WTC11 (cell line): ENCODE measurements around the gene CMTM6. TPM values are rescaled to one million over a fixed set of nuclear protein-coding genes. Genes with fewer than 3 reads are reported as not detected.
A peak's percentile ranks its signal among the peaks of the same experiment; 100 is the strongest.

Source experiments
- ATAC-seq: fragments of 200-7000 bp; cut with Tn5 transposase; 2 replicates; pipeline ENCODE4 v1.10.0; 2021; ENCODE audit warnings: mild to moderate bottlenecking, moderate library complexity
- CTCF ChIA-PET: fragments of 300-600 bp; sonication (Branson Sonifier 250); formaldehyde crosslinking; loops from one replicate; lab custom pipeline; 2021; ENCODE audit warnings: antibody characterized with exemption; lab: Charles Lee
- POLR2A ChIA-PET: fragments of 350-600 bp; sonication (Branson Sonifier 250); formaldehyde crosslinking; loops from one replicate; lab custom pipeline; 2021; ENCODE audit warnings: antibody characterized with exemption; lab: Charles Lee
- DNase-seq: peaks from one replicate; pipeline ENCODE4 v3.0.0; 2021; ENCODE audit warnings: low spot score
- H3K27ac Mint-ChIP-seq: 2 replicates; pipeline ENCODE4 v1.8.0; 2021; ENCODE audit warnings: mixed read lengths
- H3K27me3 Mint-ChIP-seq: 2 replicates; pipeline ENCODE4 v1.8.0; 2021; ENCODE audit warnings: low read depth, mild to moderate bottlenecking, moderate library complexity, mixed read lengths
- H3K36me3 Mint-ChIP-seq: 2 replicates; pipeline ENCODE4 v1.8.0; 2021; ENCODE audit warnings: mixed read lengths
- H3K4me1 Mint-ChIP-seq: 2 replicates; pipeline ENCODE4 v1.8.0; 2022; ENCODE audit warnings: mixed read lengths
- H3K4me3 Mint-ChIP-seq: 2 replicates; pipeline ENCODE4 v1.8.0; 2021; ENCODE audit warnings: mild to moderate bottlenecking, moderate library complexity, mixed read lengths
- H3K9me3 Mint-ChIP-seq: 2 replicates; pipeline ENCODE4 v1.8.0; 2021; ENCODE audit warnings: mixed read lengths
- ATF2 ChIP-seq: sonication (generic); formaldehyde crosslinking; IDR thresholded peaks from 2 replicates; pipeline ENCODE4 v1.8.1; 2022; ENCODE audit warnings: low read depth, missing genetic modification reagents, borderline replicate concordance
- CDX4 ChIP-seq: fragments of 250-450 bp; sonication (Bioruptor Pico); IDR thresholded peaks from 2 replicates; pipeline ENCODE4 v1.9.0; 2021; ENCODE audit warnings: moderate library complexity, mild to moderate bottlenecking, inconsistent platforms, borderline replicate concordance
- ELF4 ChIP-seq: sonication (generic); formaldehyde crosslinking; IDR thresholded peaks from 2 replicates; pipeline ENCODE4 v1.8.1; 2022; ENCODE audit warnings: low read depth, mild to moderate bottlenecking, moderate library complexity, missing genetic modification reagents
- EMX1 ChIP-seq: fragments of 250-450 bp; sonication (Bioruptor Pico); IDR thresholded peaks from 2 replicates; pipeline ENCODE4 v1.8.0; 2021; ENCODE audit warnings: mild to moderate bottlenecking
- FOXJ3 ChIP-seq: sonication (generic); formaldehyde crosslinking; IDR thresholded peaks from 2 replicates; pipeline ENCODE4 v1.9.0; 2021; ENCODE audit warnings: missing genetic modification reagents, mild to moderate bottlenecking, borderline replicate concordance
- IRF2 ChIP-seq: sonication (generic); formaldehyde crosslinking; IDR thresholded peaks from 2 replicates; pipeline ENCODE4 v1.8.0; 2022; ENCODE audit warnings: low read depth, missing genetic modification reagents, borderline replicate concordance
- JAZF1 ChIP-seq: fragments of 250-450 bp; sonication (Bioruptor Pico); IDR thresholded peaks from 2 replicates; pipeline ENCODE4 v1.9.0; 2021; ENCODE audit warnings: moderate library complexity, mild to moderate bottlenecking, inconsistent platforms
- RELA ChIP-seq: sonication (generic); formaldehyde crosslinking; IDR thresholded peaks from 2 replicates; pipeline ENCODE4 v1.8.1; 2022; ENCODE audit warnings: missing genetic modification reagents, mild to moderate bottlenecking, borderline replicate concordance
- RORB ChIP-seq: fragments of 250-450 bp; sonication (Bioruptor Pico); IDR thresholded peaks from 2 replicates; pipeline ENCODE4 v1.9.0; 2021; ENCODE audit warnings: mild to moderate bottlenecking
- TCF7 ChIP-seq: sonication (generic); formaldehyde crosslinking; IDR thresholded peaks from 2 replicates; pipeline ENCODE4 v1.8.0; 2022; ENCODE audit warnings: mild to moderate bottlenecking, low read depth, missing genetic modification reagents, moderate library complexity
- USF2 ChIP-seq: sonication (generic); formaldehyde crosslinking; IDR thresholded peaks from 2 replicates; pipeline ENCODE4 v1.8.1; 2023; ENCODE audit warnings: mild to moderate bottlenecking, missing genetic modification reagents, moderate library complexity
- ZBTB21 ChIP-seq: sonication (generic); formaldehyde crosslinking; IDR thresholded peaks from 2 replicates; pipeline ENCODE4 v1.8.1; 2023; ENCODE audit warnings: mild to moderate bottlenecking, missing genetic modification reagents, borderline replicate concordance
- ZNF138 ChIP-seq: sonication (generic); formaldehyde crosslinking; conservative IDR thresholded peaks from 2 replicates; pipeline ENCODE4 v1.8.1; 2022; ENCODE audit warnings: mild to moderate bottlenecking, moderate library complexity, missing genetic modification reagents
- ZNF232 ChIP-seq: sonication (generic); formaldehyde crosslinking; IDR thresholded peaks from 2 replicates; pipeline ENCODE4 v1.8.0; 2022; ENCODE audit warnings: mild to moderate bottlenecking, missing genetic modification reagents
- ZNF317 ChIP-seq: sonication (generic); formaldehyde crosslinking; IDR thresholded peaks from 2 replicates; pipeline ENCODE4 v1.8.1; 2023; ENCODE audit warnings: low read depth, mild to moderate bottlenecking, moderate library complexity, missing genetic modification reagents, borderline replicate concordance
- ZNF423 ChIP-seq: fragments of 250-450 bp; sonication (Bioruptor Pico); IDR thresholded peaks from 2 replicates; pipeline ENCODE4 v2.1.2; 2022; ENCODE audit warnings: mild to moderate bottlenecking, moderate library complexity
- ZNF671 ChIP-seq: fragments of 250-450 bp; sonication (Bioruptor Pico); IDR thresholded peaks from 2 replicates; pipeline ENCODE4 v1.8.0; 2021; ENCODE audit warnings: mild to moderate bottlenecking
- total RNA-seq: library from RNA; stranded (reverse); gene quantifications from 3 replicates; pipeline ENCODE4 v1.2.3, GENCODE V29; 2021
- TF ChIP-seq, protein P1 (sequence below): sonication (generic); formaldehyde crosslinking; IDR thresholded peaks from 2 replicates; pipeline ENCODE4 v1.8.0; 2022; ENCODE audit warnings: mild to moderate bottlenecking, missing genetic modification reagents

The CMTM6 gene
- total RNA-seq, 1 experiment from 2014 or later: 42.3 TPM

DNA sequence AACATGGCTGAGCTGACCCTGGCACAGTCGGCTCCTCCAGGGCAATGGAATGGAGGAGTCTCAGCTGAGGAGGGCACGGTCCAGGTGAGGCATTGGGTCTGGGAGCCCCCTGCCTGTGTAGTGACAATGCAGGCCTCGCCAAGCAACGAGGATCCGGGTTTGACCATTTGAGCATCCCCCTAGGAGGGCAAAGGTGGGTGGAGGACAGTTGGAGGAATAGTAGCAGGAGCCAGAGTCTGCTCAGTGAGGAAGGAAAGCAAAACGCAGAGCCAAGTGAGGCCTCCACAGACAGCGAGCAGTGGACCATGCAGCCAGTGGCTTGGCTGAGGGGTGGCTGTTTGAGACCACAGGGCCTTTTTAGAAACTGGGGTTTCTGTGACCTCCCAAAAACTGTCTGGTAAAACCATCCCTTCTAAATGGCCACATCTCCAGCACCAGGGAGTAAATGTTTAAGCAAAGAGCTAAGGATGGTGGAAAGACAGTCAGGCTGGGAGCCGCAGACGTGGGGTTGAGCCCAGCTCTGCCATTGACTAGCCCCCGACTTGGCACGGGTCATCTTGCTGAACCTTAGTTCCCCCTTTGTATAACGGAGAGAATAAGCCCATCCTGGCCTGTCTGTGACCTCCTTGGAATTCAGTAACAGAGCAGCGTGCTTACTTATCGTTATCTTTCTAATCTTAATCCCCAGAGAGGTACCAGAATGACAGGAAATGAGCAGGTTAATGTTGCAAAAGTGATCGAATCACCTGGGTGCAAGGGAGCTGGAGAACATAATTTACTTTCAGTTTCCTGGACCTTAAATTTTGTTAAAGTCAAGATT is 46.8 kb downstream of the CMTM6 start:
- no peaks in the 10 kb centered on the region for H3K27me3 Mint-ChIP-seq
- H3K4me3 Mint-ChIP-seq: no peak overlapping the region
- TF ChIP-seq RELA (no peak), EMX1 (CRISPR knock-in tag) (no peak), ZBTB21 (CRISPR knock-in tag) (no peak), ATF2 (CRISPR knock-in tag) (no peak), ZNF423 (no peak), CDX4 (CRISPR knock-in tag) (no peak), FOXJ3 (CRISPR knock-in tag) (no peak), ZNF232 (CRISPR knock-in tag) (no peak), IRF2 (CRISPR knock-in tag) (no peak), TCF7 (CRISPR knock-in tag) (no peak), ZNF138 (CRISPR knock-in tag) (no peak), ZNF317 (no peak), ELF4 (CRISPR knock-in tag) (no peak)
- CTCF ChIA-PET: interaction anchor here (0.6 to 4.8 kb wide), 5 partner anchors 11 to 81 kb away, joined by 3 to 33 read pairs (median 6); partner anchors contain the start of gene CMTM7
- DNase-seq (no peak), ATAC-seq (no peak)
- H3K4me1 Mint-ChIP-seq: peaks cover 26% of the 10 kb centered on the region
- H3K36me3 Mint-ChIP-seq: peaks cover 5% of the 10 kb centered on the region
- POLR2A ChIA-PET: interaction anchor here (1.1 kb wide), 1 partner anchor 12 kb away, joined by 3 read pairs; no protein-coding TSS in a partner anchor
- H3K9me3 Mint-ChIP-seq: no peaks in the 10 kb centered on the region
- no peak overlapping the region for H3K27ac Mint-ChIP-seq

DNA sequence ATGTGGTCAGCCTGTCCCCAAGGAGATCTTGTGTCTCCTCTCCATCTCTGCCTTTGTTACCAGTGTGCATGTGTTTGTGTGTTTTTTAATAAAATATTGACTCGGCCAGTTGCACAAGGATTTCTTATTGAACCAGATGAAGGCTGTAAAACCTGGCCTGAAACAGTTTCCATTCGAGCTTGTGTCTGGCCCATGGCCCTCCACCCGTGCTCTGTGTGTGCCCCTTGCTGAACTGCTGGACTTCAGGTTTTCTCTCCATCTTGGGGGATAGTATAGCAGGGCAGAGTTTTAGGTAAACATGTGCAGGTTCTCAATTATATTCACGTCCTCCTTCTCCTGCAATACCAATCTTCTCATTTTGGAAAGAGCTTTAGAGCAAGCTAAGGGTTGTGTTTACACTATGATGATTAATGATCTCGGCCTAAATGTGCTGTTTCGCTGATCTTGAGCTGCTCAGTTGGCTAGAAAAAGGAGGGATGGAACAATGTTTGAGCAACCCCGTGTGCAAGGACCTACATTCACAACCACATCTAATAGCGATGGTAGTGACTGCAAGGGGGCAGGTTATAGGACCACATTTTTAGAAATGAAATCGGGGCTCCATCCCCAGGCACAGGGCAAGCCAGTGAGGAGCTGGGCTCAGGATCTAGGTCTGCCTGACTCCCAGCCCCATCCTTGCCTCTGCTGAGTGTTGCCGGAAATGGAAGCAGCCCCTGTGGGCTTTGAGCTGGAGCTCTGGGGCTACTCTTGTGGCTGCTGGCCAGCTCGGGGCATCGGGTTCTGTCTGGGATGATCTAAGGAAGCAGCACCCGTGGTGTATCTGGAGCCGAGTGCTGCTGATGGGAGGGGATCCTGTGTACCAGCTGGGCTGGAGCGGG is 47.7 kb downstream of the CMTM6 start:
- DNase-seq (no peak), ATAC-seq (no peak)
- TF ChIP-seq JAZF1 (no peak), USF2 (no peak), ZNF671 (CRISPR knock-in tag) (no peak), ZNF317 (0 out of 2 replicates have a peak, but pooled peaks have one; percentile 27), RORB (no peak)
- TF ChIP-seq, protein P1, sequence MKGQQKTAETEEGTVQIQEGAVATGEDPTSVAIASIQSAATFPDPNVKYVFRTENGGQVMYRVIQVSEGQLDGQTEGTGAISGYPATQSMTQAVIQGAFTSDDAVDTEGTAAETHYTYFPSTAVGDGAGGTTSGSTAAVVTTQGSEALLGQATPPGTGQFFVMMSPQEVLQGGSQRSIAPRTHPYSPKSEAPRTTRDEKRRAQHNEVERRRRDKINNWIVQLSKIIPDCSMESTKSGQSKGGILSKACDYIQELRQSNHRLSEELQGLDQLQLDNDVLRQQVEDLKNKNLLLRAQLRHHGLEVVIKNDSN (CRISPR knock-in tag): no peak
- no peaks in the 10 kb centered on the region for H3K9me3 Mint-ChIP-seq
- H3K4me3 Mint-ChIP-seq: no peak overlapping the region
- POLR2A ChIA-PET: interaction anchor here (1.1 kb wide), 1 partner anchor 13 kb away, joined by 3 read pairs; no protein-coding TSS in a partner anchor
- H3K27ac Mint-ChIP-seq: no peak overlapping the region
- peaks cover 24% of the 10 kb centered on the region for H3K4me1 Mint-ChIP-seq
- CTCF ChIA-PET: interaction anchor here (0.6 to 4.8 kb wide), 4 partner anchors 10 to 80 kb away, joined by 3 to 33 read pairs (median 6); partner anchors contain the start of gene CMTM7
- H3K36me3 Mint-ChIP-seq: peaks cover 5% of the 10 kb centered on the region
- H3K27me3 Mint-ChIP-seq: no peaks in the 10 kb centered on the region
